Measurements from ENCODE around the gene P2RY6.

DNA sequence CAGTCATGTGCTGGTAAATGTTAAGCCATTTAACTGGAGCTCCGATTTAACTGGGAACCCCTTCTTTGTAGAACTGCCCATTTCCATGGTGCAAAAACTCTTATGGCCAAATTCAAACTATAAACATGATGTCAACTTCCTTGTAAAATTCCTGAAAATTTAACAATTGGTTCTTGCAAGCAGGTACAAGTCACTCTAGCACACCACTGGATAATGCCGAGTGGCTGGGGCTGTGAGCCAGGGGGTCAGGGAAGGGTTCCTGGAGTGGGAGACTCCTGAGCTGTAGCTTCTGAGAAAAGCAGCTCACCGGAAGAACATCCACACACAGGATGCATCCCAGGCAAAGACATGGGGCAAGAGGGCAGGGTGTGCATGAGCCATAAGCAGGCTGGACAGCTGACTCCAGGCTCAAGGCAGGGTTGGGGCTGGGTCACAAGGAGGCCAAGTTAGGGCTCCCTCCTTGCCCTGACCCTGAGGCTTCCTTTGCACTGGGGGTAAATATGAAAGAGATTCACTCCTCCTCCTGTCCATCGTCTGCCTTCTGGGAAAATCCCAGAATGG lies 35.9 kb upstream of the P2RY6 start:
- TF ChIP-seq LEF1 (IDR thresholded peaks at IDR 0.05; ENCODE audit: borderline replicate concordance) (no peak), BHLHE40 (IDR thresholded peaks at IDR 0.05; ENCODE audit: borderline replicate concordance) (no peak), FOXM1 (IDR thresholded peaks at IDR 0.05; ENCODE audit: borderline replicate concordance) (no peak), CTBP1 (IDR thresholded peaks at IDR 0.05; ENCODE audit: borderline replicate concordance) (no peak), SP1 (IDR thresholded peaks at IDR 0.05) (no peak), TARDBP (IDR thresholded peaks at IDR 0.05) (no peak), ELF4 (IDR thresholded peaks at IDR 0.05) (no peak), SUZ12 (IDR thresholded peaks at IDR 0.05) (no peak), FOXK2 (IDR thresholded peaks at IDR 0.05) (no peak), FOXA1 (IDR thresholded peaks at IDR 0.05) (no peak), L3MBTL2 (conservative IDR thresholded peaks at IDR 0.05) (no peak), ARNT (IDR thresholded peaks at IDR 0.05) (no peak), HDGF (IDR thresholded peaks at IDR 0.05; ENCODE audit: borderline replicate concordance) (no peak), NFRKB (IDR thresholded peaks at IDR 0.05) (no peak)

Data from HEK293T (cell line).